Vagina (tissue), 2 donors: ENCODE results near the gene MSANTD1. TPM values are rescaled to one million over a fixed set of nuclear protein-coding genes. Genes with fewer than 3 reads are reported as not detected.

Experiments used
- DNase-seq, 2 donors: peaks; one replicate each; pipeline ENCODE4 v3.0.0-alpha.2; 2017; ENCODE audit errors: extremely low spot score in 2 of 2
- H3K27ac ChIP-seq: fragments of 200-600 bp; sonication (generic); one replicate; pipeline ENCODE4 v1.5.1; 2019
- H3K27me3 ChIP-seq: fragments of 200-600 bp; sonication (generic); one replicate; pipeline ENCODE4 v1.5.1; 2019
- H3K36me3 ChIP-seq, 2 donors: fragments of 200-600 bp; sonication (generic); one replicate each; pipeline ENCODE4 v1.5.1; 2017 to 2019
- H3K4me1 ChIP-seq: fragments of 200-600 bp; sonication (generic); one replicate; pipeline ENCODE4 v1.5.1; 2019
- H3K4me3 ChIP-seq, 2 donors: fragments of 200-600 bp; sonication (generic); 1 replicate in 1 of 2; 2 replicates in 1 of 2; pipeline ENCODE4 v1.5.1; 2016 to 2019
- H3K9me3 ChIP-seq: fragments of 200-600 bp; sonication (generic); one replicate; pipeline ENCODE4 v1.5.1; 2019
- CTCF ChIP-seq, 3 experiments: fragments of 450-650 bp in 2 of 3; fragments of 200-600 bp in 1 of 3; sonication (generic) in 1 of 3; IDR thresholded peaks; one replicate each; pipeline ENCODE4 v1.5.1; 2017 to 2019; ENCODE audit warnings: antibody characterized with exemption in 3 of 3, mild to moderate bottlenecking in 2 of 3, moderate library complexity in 2 of 3
- POLR2A ChIP-seq, 2 donors: fragments of 450-650 bp; IDR thresholded peaks; one replicate each; pipeline ENCODE4 v1.6.1; 2017; ENCODE audit warnings: antibody characterized with exemption in 2 of 2, mild to moderate bottlenecking in 2 of 2, moderate library complexity in 2 of 2
- POLR2AphosphoS5 ChIP-seq, 2 donors: sonication (generic); formaldehyde crosslinking; IDR thresholded peaks; one replicate each; pipeline ENCODE4 v1.9.0; 2017; ENCODE audit warnings: antibody characterized with exemption in 2 of 2, mild to moderate bottlenecking in 2 of 2, low read depth in 1 of 2; ENCODE audit not compliant: insufficient read depth in 1 of 2
- intact Hi-C: fragments of 100-400 bp; cut with DNase I; formaldehyde crosslinking; loops from one replicate; pipeline ENCODE4 v1.15.1; 2023
- total RNA-seq: library from RNA; depleted of rRNA; stranded (reverse); fragments of >200 nt; gene quantifications from one replicate; pipeline ENCODE4 v1.2.3, GENCODE V29; 2016

Gene MSANTD1
- total RNA-seq, 1 donor from 2014 or later: 0.49 TPM

GRCh38 chr4:3217266-3217665 is 31.7 kb upstream of the MSANTD1 start:
- H3K27ac ChIP-seq: no peak overlapping the region
- TF ChIP-seq CTCF (IDR thresholded peaks at IDR 0.05) (no peak), POLR2A (IDR thresholded peaks at IDR 0.05) (no peak)
- no peaks in the 10 kb centered on the region for H3K4me1 ChIP-seq
- H3K9me3 ChIP-seq: no peaks in the 10 kb centered on the region
- H3K36me3 ChIP-seq: peaks cover 4 to 79% of the 10 kb centered on the region in 2 donors
- no peaks in the 10 kb centered on the region for H3K27me3 ChIP-seq
- no peak for DNase-seq
- H3K4me3 ChIP-seq: no peak overlapping the region
- intact Hi-C loops: no loop called here

- TF ChIP-seq POLR2AphosphoS5 (IDR thresholded peaks at IDR 0.05; ENCODE audit: insufficient read depth in 1 of 2, low read depth in 1 of 2) (no peak), POLR2A (IDR thresholded peaks at IDR 0.05) (no peak), CTCF (IDR thresholded peaks at IDR 0.05) (no peak)
- no peak for DNase-seq
- H3K4me1 ChIP-seq: no peaks in the 10 kb centered on the region
- H3K9me3 ChIP-seq: no peaks in the 10 kb centered on the region
- H3K36me3 ChIP-seq: peaks cover 4 to 76% of the 10 kb centered on the region in 2 donors
- H3K27ac ChIP-seq: no peak overlapping the region
- intact Hi-C loops: no loop called here
- no peak overlapping the region for H3K4me3 ChIP-seq
- H3K27me3 ChIP-seq: no peaks in the 10 kb centered on the region
These were observed 31.2 kb upstream of the MSANTD1 start for GRCh38 chr4:3217771-3218170.

DNA sequence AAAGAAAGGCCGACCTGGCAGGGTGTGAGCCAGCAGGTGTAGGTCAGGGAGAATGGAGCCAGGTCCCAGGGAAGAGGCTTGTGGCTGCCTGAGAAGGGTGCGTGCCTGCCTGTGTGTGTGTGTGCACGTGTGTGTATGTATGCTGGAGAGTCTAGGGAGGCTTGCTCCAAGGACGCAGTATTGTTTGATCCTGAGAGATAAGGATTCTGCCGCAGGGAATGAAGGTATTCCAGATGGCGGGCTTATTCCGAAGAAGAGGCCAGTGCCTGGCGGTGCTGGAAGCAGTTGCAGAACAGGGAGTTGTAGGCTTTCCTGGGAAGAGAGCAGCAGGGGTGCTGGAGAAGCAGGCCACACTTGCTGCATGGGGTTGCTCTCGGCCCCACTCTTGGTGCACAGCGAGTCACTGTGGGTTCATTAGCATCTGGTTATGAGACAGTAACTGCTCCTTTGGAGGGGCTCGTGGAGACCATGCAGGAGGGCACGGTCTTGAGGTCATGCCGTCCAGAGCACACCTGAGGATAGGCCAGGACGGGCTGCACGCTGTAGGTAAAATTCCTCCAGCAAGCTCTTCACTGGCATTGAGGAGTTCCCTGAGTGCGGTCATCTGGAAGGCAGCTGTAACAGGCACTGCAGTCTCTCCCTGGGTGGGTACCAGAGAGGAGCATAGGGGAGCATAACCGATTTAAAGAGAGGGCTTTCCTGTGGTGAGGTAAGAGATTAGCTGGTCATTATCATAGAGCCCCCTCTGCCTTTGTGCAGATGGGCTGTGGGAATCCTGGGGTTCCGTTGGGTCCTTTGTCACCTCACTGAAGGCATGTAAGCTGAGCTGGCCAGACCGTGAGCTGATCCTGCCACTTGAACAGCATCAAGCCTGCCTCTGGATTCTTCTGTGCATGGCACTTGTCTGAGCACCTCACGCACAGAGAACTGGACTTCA is 29.9 kb upstream of the MSANTD1 start:
- H3K27me3 ChIP-seq: no peaks in the 10 kb centered on the region
- H3K9me3 ChIP-seq: no peaks in the 10 kb centered on the region
- intact Hi-C loops: no loop called here
- no peak for TF ChIP-seq POLR2AphosphoS5 (IDR thresholded peaks at IDR 0.05; ENCODE audit: insufficient read depth in 1 of 2, low read depth in 1 of 2)
- no peak for TF ChIP-seq CTCF (IDR thresholded peaks at IDR 0.05)
- H3K4me3 ChIP-seq: no peak overlapping the region
- no peak for DNase-seq
- H3K4me1 ChIP-seq: no peaks in the 10 kb centered on the region
- H3K27ac ChIP-seq: no peak overlapping the region
- peaks cover 4 to 77% of the 10 kb centered on the region in 2 donors for H3K36me3 ChIP-seq

DNA sequence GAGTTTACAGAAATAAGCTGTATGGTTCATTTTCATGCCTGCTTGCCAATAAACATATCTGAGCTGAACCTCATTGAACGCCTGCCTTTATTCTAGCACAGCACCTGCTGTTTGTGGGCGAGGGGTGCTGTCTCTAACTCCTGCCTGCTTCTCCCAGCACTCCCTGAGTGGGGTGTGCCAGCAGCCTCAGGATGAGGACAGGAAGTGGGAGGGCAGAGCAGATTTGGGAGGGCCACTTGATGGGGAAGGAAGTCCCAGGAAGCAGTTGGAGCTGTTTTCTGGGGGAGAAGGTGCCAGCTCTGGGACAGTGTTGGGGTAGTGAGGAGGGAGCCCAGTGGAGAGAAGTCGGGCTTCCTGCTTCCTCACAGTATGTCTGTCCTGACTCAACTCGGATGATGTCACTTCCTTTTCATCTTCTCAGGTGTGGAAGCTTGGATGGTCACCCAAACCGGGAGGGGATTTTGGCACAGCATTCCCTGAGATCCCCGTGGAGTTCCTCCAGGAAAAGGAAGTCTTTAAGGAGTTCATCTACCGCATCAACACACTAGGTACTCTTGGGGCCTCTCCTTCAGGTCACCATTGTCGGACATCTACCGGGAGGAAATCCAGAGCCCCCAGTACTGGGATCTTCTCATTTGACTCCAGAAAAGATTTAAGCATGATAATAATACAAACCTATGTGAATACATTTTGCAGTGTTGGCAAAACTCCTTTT is 29.0 kb upstream of the MSANTD1 start:
- intact Hi-C loops: no loop called here

More for the DNA sequence above, 29.0 kb upstream of the MSANTD1 start:
- no peak for TF ChIP-seq POLR2A (IDR thresholded peaks at IDR 0.05)
- no peak for TF ChIP-seq POLR2AphosphoS5 (IDR thresholded peaks at IDR 0.05; ENCODE audit: insufficient read depth in 1 of 2, low read depth in 1 of 2)
- TF ChIP-seq CTCF (IDR thresholded peaks at IDR 0.05): no peak
- no peaks in the 10 kb centered on the region for H3K9me3 ChIP-seq
- peaks cover 4 to 80% of the 10 kb centered on the region in 2 donors for H3K36me3 ChIP-seq
- H3K27ac ChIP-seq: no peak overlapping the region
- H3K27me3 ChIP-seq: no peaks in the 10 kb centered on the region
- no peaks in the 10 kb centered on the region for H3K4me1 ChIP-seq
- DNase-seq: no peak
- no peak overlapping the region for H3K4me3 ChIP-seq
